Tibial artery (tissue), 4 donors: ENCODE data around the gene CDK6.

Experiments
- DNase-seq, 2 donors: peaks; one replicate each; pipeline ENCODE4 v3.0.0-alpha.2; 2019
- H3K27ac ChIP-seq, 2 donors: fragments of 200-600 bp; sonication (generic) in 1 of 2; 1 replicate in 1 of 2; 2 replicates in 1 of 2; pipeline ENCODE4 v1.5.1; 2018 to 2019; ENCODE audit warnings: mild to moderate bottlenecking in 1 of 2
- H3K27me3 ChIP-seq, 2 donors: fragments of 200-600 bp; sonication (generic) in 1 of 2; one replicate each; pipeline versions ENCODE4 v1.5.1 to v1.6.0; 2016 to 2019
- H3K36me3 ChIP-seq, 3 donors: fragments of 200-600 bp; sonication (generic) in 2 of 3; one replicate each; pipeline ENCODE4 v1.5.1; 2016 to 2019; ENCODE audit warnings: mild to moderate bottlenecking in 2 of 3
- H3K4me1 ChIP-seq, 4 donors: fragments of 200-600 bp; sonication (generic) in 2 of 4; 1 replicate in 3 of 4; 2 replicates in 1 of 4; pipeline ENCODE4 v1.5.1; 2016 to 2019
- H3K4me3 ChIP-seq, 2 donors: fragments of 200-600 bp; sonication (generic) in 1 of 2; 1 replicate in 1 of 2; 2 replicates in 1 of 2; pipeline ENCODE4 v1.5.1; 2018 to 2019; ENCODE audit warnings: mild to moderate bottlenecking in 2 of 2
- H3K9me3 ChIP-seq, 3 donors: fragments of 200-600 bp; sonication (generic) in 1 of 3; one replicate each; pipeline ENCODE4 v1.5.1; 2016 to 2019
- intact Hi-C: fragments of 100-400 bp; cut with DNase I; formaldehyde crosslinking; loops from one replicate; pipeline ENCODE4 v1.15.0; 2023; ENCODE audit warnings: low total_unique reads
- TF ChIP-seq, protein P1 (sequence below), 2 experiments: fragments of 200-600 bp in 1 of 2; fragments of 450-650 bp in 1 of 2; IDR thresholded peaks; one replicate each; pipeline ENCODE4 v1.5.1; 2017 to 2019; ENCODE audit warnings: antibody characterized with exemption in 2 of 2, mild to moderate bottlenecking in 1 of 2, moderate library complexity in 1 of 2

CDK6 gene

GRCh38 chr7:92850516-92850915 is 14.1 kb upstream of the CDK6 start:
- intact Hi-C loops = no loop called here
- Histone ChIP-seq H3K27ac (no peak overlapping the region), H3K27me3 (no peaks in the 10 kb centered on the region), H3K9me3 (no peaks in the 10 kb centered on the region), H3K36me3 (no peaks in the 10 kb centered on the region), H3K4me1 (peaks cover 0 to 4% (median 0%) of the 10 kb centered on the region in 4 donors), H3K4me3 (no peak overlapping the region)
- TF ChIP-seq, protein P1, sequence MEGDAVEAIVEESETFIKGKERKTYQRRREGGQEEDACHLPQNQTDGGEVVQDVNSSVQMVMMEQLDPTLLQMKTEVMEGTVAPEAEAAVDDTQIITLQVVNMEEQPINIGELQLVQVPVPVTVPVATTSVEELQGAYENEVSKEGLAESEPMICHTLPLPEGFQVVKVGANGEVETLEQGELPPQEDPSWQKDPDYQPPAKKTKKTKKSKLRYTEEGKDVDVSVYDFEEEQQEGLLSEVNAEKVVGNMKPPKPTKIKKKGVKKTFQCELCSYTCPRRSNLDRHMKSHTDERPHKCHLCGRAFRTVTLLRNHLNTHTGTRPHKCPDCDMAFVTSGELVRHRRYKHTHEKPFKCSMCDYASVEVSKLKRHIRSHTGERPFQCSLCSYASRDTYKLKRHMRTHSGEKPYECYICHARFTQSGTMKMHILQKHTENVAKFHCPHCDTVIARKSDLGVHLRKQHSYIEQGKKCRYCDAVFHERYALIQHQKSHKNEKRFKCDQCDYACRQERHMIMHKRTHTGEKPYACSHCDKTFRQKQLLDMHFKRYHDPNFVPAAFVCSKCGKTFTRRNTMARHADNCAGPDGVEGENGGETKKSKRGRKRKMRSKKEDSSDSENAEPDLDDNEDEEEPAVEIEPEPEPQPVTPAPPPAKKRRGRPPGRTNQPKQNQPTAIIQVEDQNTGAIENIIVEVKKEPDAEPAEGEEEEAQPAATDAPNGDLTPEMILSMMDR (IDR thresholded peaks at IDR 0.05) = no peak
- no peak for DNase-seq

- TF ChIP-seq, protein P1 (IDR thresholded peaks at IDR 0.05) = no peak
- DNase-seq = no peak
Measured at GRCh38 chr7:92849322-92849721, 12.9 kb upstream of the CDK6 start.

DNA sequence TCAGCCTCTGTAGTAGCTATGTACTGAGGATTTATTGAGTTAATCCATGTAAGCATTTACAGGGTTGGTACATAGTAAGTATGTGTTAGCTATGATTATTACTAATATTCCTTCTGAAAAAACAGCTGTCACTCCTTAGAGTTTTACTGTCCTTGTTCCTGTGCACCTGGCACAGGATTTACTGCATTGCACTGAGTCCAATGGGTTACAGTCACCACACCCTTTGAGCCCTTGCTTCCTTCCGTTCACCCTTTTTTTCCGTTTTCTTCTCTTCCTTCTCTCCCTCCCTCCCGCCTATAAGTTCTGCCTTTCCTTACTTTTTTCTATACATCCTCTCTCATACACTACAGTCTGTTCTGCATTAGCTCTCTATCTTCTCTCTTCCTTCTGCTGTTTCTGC is 12.5 kb upstream of the CDK6 start:
- no peaks in the 10 kb centered on the region for H3K9me3 ChIP-seq
- H3K27ac ChIP-seq = no peak overlapping the region
- no peak overlapping the region for H3K4me3 ChIP-seq
- no peaks in the 10 kb centered on the region for H3K4me1 ChIP-seq
- H3K27me3 ChIP-seq = no peaks in the 10 kb centered on the region
- intact Hi-C loops = no loop called here
- TF ChIP-seq, protein P1 (IDR thresholded peaks at IDR 0.05) = no peak
- H3K36me3 ChIP-seq = no peaks in the 10 kb centered on the region
- DNase-seq = no peak

More at GRCh38 chr7:92849322-92849721, 12.9 kb upstream of the CDK6 start:
- H3K36me3 ChIP-seq = no peaks in the 10 kb centered on the region
- no peaks in the 10 kb centered on the region for H3K27me3 ChIP-seq
- H3K9me3 ChIP-seq = no peaks in the 10 kb centered on the region
- no peak overlapping the region for H3K27ac ChIP-seq
- intact Hi-C loops = no loop called here
- H3K4me1 ChIP-seq = no peaks in the 10 kb centered on the region
- no peak overlapping the region for H3K4me3 ChIP-seq

- DNase-seq = no peak
- intact Hi-C loops = no loop called here
Measured at GRCh38 chr7:92848441-92848840, 12.1 kb upstream of the CDK6 start.

DNA sequence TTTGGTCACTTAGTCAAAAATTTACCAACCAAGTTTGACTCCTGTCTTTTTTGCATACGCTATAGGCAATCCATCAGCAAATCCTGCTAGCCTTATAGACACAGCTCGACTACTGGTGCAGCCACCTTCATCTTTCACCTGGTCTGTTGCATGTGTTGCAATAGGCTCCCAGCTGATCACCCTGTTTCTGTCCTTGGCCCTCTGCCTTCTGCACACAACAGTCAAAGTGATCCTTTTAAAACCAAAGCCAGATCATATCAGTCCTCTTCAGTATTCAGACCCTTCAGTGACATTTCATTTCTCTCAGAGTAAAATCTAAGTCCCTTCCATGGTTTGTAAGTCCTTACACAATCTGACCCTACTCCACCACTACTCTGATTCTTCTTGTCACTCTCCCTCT is 10.9 kb upstream of the CDK6 start:
- TF ChIP-seq, protein P1 (IDR thresholded peaks at IDR 0.05) = no peak
- no peaks in the 10 kb centered on the region for H3K27me3 ChIP-seq
- H3K36me3 ChIP-seq = no peaks in the 10 kb centered on the region
- no peak for DNase-seq
- intact Hi-C loops = no loop called here
- no peaks in the 10 kb centered on the region for H3K9me3 ChIP-seq
- no peak overlapping the region for H3K27ac ChIP-seq
- no peaks in the 10 kb centered on the region for H3K4me1 ChIP-seq
- H3K4me3 ChIP-seq = no peak overlapping the region

More at GRCh38 chr7:92848441-92848840, 12.1 kb upstream of the CDK6 start:
- TF ChIP-seq, protein P1 (IDR thresholded peaks at IDR 0.05) = no peak
- Histone ChIP-seq H3K27me3 (no peaks in the 10 kb centered on the region), H3K4me3 (no peak overlapping the region), H3K36me3 (no peaks in the 10 kb centered on the region), H3K27ac (no peak overlapping the region), H3K4me1 (no peaks in the 10 kb centered on the region), H3K9me3 (no peaks in the 10 kb centered on the region)

DNA sequence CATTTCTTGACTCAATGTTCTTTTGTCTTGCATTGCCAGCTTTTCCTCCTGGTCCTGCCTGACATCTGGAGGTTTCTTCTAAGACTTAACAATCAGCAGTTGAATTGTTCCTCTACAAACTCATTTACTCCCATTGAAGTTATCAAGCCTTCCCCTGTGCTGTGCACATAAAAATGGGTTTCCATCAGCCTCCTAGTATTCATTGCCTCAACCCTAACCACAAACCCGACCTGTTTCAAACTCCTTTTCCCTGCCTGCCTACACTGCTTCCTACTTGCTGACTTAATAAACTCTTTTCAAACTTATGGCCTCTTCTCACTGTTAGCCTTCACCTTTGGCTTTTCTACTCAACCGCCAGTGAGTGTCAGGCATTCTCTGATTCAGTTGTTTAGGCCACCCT is 9.4 kb upstream of the CDK6 start:
- intact Hi-C loops = no loop called here
- Histone ChIP-seq H3K4me1 (no peaks in the 10 kb centered on the region), H3K27ac (no peak overlapping the region), H3K27me3 (no peaks in the 10 kb centered on the region), H3K9me3 (no peaks in the 10 kb centered on the region), H3K4me3 (no peak overlapping the region), H3K36me3 (no peaks in the 10 kb centered on the region)
- TF ChIP-seq, protein P1 (IDR thresholded peaks at IDR 0.05) = no peak
- DNase-seq = no peak
